Measurements from ENCODE around the gene SOX8.

The SOX8 gene

GRCh38 chr16:938136-938535 is 43.4 kb upstream of the SOX8 start:
- TF ChIP-seq CTCF (IDR thresholded peaks at IDR 0.05), result no peak
- no peak for TF ChIP-seq ZFX (IDR thresholded peaks at IDR 0.05; ENCODE audit: borderline replicate concordance)
- no peak overlapping the region for H3K27ac ChIP-seq

GRCh38 chr16:938752-939151 is 42.8 kb upstream of the SOX8 start:
- TF ChIP-seq CTCF (IDR thresholded peaks at IDR 0.05) (no peak), ZFX (IDR thresholded peaks at IDR 0.05; ENCODE audit: borderline replicate concordance) (no peak)
- H3K27ac ChIP-seq, result no peak overlapping the region

- H3K27ac ChIP-seq, result no peak overlapping the region
- TF ChIP-seq CTCF (IDR thresholded peaks at IDR 0.05), result no peak
- TF ChIP-seq ZFX (IDR thresholded peaks at IDR 0.05; ENCODE audit: borderline replicate concordance), result no peak
Measured at GRCh38 chr16:939311-939710, 42.3 kb upstream of the SOX8 start.

GRCh38 chr16:939941-940340 is 41.6 kb upstream of the SOX8 start:
- TF ChIP-seq ZFX (IDR thresholded peaks at IDR 0.05; ENCODE audit: borderline replicate concordance) (no peak), CTCF (IDR thresholded peaks at IDR 0.05) (no peak)

GRCh38 chr16:942436-943060 is 39.0 kb upstream of the SOX8 start:
- no peak overlapping the region for H3K27ac ChIP-seq
- TF ChIP-seq ZFX (IDR thresholded peaks at IDR 0.05; ENCODE audit: borderline replicate concordance) (no peak), CTCF (IDR thresholded peaks at IDR 0.05) (no peak)

More at GRCh38 chr16:939941-940340, 41.6 kb upstream of the SOX8 start:
- no peak overlapping the region for H3K27ac ChIP-seq

- no peak overlapping the region for H3K27ac ChIP-seq
- no peak for TF ChIP-seq CTCF (IDR thresholded peaks at IDR 0.05)
- no peak for TF ChIP-seq ZFX (IDR thresholded peaks at IDR 0.05; ENCODE audit: borderline replicate concordance)
Measured at GRCh38 chr16:943971-944370, 37.6 kb upstream of the SOX8 start.

GRCh38 chr16:945271-946047 is 36.1 kb upstream of the SOX8 start:
- no peak overlapping the region for H3K27ac ChIP-seq
- no peak for TF ChIP-seq CTCF (IDR thresholded peaks at IDR 0.05)
- TF ChIP-seq ZFX (IDR thresholded peaks at IDR 0.05; ENCODE audit: borderline replicate concordance), result no peak

All from 22Rv1 (cell line).